HepG2 (cell line): ENCODE results near the gene SLC25A45. TPM values are rescaled to one million over a fixed set of nuclear protein-coding genes. Genes with fewer than 3 reads are reported as not detected.
A peak's percentile ranks its signal among the peaks of the same experiment; 100 is the strongest.

Source experiments
- DMTF1 ChIP-seq: sonication (generic); formaldehyde crosslinking; IDR thresholded peaks from 2 replicates; pipeline ENCODE4 v1.4.0; 2020; ENCODE audit warnings: mild to moderate bottlenecking, missing genetic modification reagents
- FLYWCH1 ChIP-seq: sonication (generic); formaldehyde crosslinking; IDR thresholded peaks from 2 replicates; pipeline ENCODE4 v1.8.1; 2023; ENCODE audit warnings: mild to moderate bottlenecking, missing genetic modification reagents
- GATAD1 ChIP-seq: IDR thresholded peaks from 2 replicates; pipeline ENCODE4 v1.6.1; 2016; ENCODE audit warnings: missing genetic modification reagents, missing compliant biosample characterization
- HNRNPH1 ChIP-seq: fragments of 200-400 bp; formaldehyde crosslinking; optimal IDR thresholded peaks from 2 replicates; pipeline ENCODE3; 2017; ENCODE audit warnings: mild to moderate bottlenecking, low read depth, low read length
- HNRNPK ChIP-seq: fragments of 200-400 bp; formaldehyde crosslinking; IDR thresholded peaks from 2 replicates; pipeline ENCODE4 v1.6.1; 2018; ENCODE audit warnings: low read length, low read depth, moderate library complexity, mild to moderate bottlenecking; ENCODE audit not compliant: poor library complexity, severe bottlenecking
- HNRNPL ChIP-seq: fragments of 200-400 bp; formaldehyde crosslinking; IDR thresholded peaks from 2 replicates; pipeline ENCODE4 v1.6.1; 2017; ENCODE audit warnings: mild to moderate bottlenecking, low read depth, low read length
- JUND ChIP-seq: sonication (generic); formaldehyde crosslinking; IDR thresholded peaks from 2 replicates; pipeline ENCODE4 v1.8.0; 2022; ENCODE audit warnings: mild to moderate bottlenecking, missing genetic modification reagents
- KAT7 ChIP-seq: IDR thresholded peaks from 2 replicates; pipeline ENCODE4 v1.6.1; 2018; ENCODE audit warnings: borderline replicate concordance, missing compliant biosample characterization
- PAX8 ChIP-seq: sonication (generic); formaldehyde crosslinking; IDR thresholded peaks from 2 replicates; pipeline ENCODE4 v1.8.0; 2022; ENCODE audit warnings: mild to moderate bottlenecking, missing genetic modification reagents, borderline replicate concordance
- POLR2A ChIP-seq, 2 experiments: IDR thresholded peaks; 2 replicates each; pipeline ENCODE4 v1.6.1; 2011; ENCODE audit warnings: low read depth in 2 of 2, low read length in 2 of 2, mild to moderate bottlenecking in 1 of 2, moderate library complexity in 1 of 2; ENCODE audit not compliant: insufficient read depth in 1 of 2
- RELA ChIP-seq: sonication (generic); formaldehyde crosslinking; IDR thresholded peaks from 2 replicates; pipeline ENCODE4 v1.4.0; 2020; ENCODE audit warnings: missing genetic modification reagents
- REST ChIP-seq, 2 experiments: IDR thresholded peaks; 2 replicates each; pipeline ENCODE4 v1.6.1; 2011 to 2012; ENCODE audit warnings: low read length in 2 of 2, borderline replicate concordance in 1 of 2, low read depth in 1 of 2, mild to moderate bottlenecking in 1 of 2, moderate library complexity in 1 of 2
- SALL2 ChIP-seq: sonication (generic); formaldehyde crosslinking; IDR thresholded peaks from 2 replicates; pipeline ENCODE4 v1.8.1; 2023; ENCODE audit warnings: mild to moderate bottlenecking, missing genetic modification reagents, inconsistent platforms
- STAT5B ChIP-seq: sonication (generic); formaldehyde crosslinking; IDR thresholded peaks from 2 replicates; pipeline ENCODE4 v1.4.0; 2020; ENCODE audit warnings: missing genetic modification reagents
- TAF15 ChIP-seq: fragments of 200-400 bp; formaldehyde crosslinking; IDR thresholded peaks from one replicate; pipeline ENCODE4 v1.6.1; 2018; ENCODE audit warnings: mild to moderate bottlenecking, low read depth, low read length; ENCODE audit not compliant: poor library complexity, severe bottlenecking
- ZBTB49 ChIP-seq: sonication (generic); formaldehyde crosslinking; IDR thresholded peaks from 2 replicates; pipeline ENCODE4 v1.4.0; 2020; ENCODE audit warnings: missing genetic modification reagents, borderline replicate concordance
- ZBTB7B ChIP-seq: sonication (generic); formaldehyde crosslinking; IDR thresholded peaks from 2 replicates; pipeline ENCODE4 v1.4.0; 2020; ENCODE audit warnings: missing genetic modification reagents
- ZMYM2 ChIP-seq: sonication (generic); formaldehyde crosslinking; IDR thresholded peaks from 2 replicates; pipeline ENCODE4 v1.8.0; 2022; ENCODE audit warnings: mild to moderate bottlenecking, missing genetic modification reagents
- ZNF143 ChIP-seq: sonication (generic); formaldehyde crosslinking; IDR thresholded peaks from 2 replicates; pipeline ENCODE4 v1.4.0; 2020; ENCODE audit warnings: missing genetic modification reagents
- ZNF367 ChIP-seq: sonication (generic); formaldehyde crosslinking; IDR thresholded peaks from 2 replicates; pipeline ENCODE4 v1.4.0; 2020; ENCODE audit warnings: missing genetic modification reagents, borderline replicate concordance
- ZNF766 ChIP-seq: sonication (generic); formaldehyde crosslinking; IDR thresholded peaks from 2 replicates; pipeline ENCODE4 v1.5.0; 2020; ENCODE audit warnings: missing genetic modification reagents, borderline replicate concordance
- ZNF790 ChIP-seq: sonication (generic); formaldehyde crosslinking; IDR thresholded peaks from 2 replicates; pipeline ENCODE4 v1.8.0; 2022; ENCODE audit warnings: missing genetic modification reagents, mild to moderate bottlenecking, borderline replicate concordance
- ZNF883 ChIP-seq: sonication (generic); formaldehyde crosslinking; IDR thresholded peaks from 2 replicates; pipeline ENCODE4 v1.5.1; 2020; ENCODE audit warnings: mild to moderate bottlenecking, missing genetic modification reagents; ENCODE audit errors: not compliant biosample characterization
- polyA plus RNA-seq, 8 experiments: library from polyadenylated mRNA; depleted of rRNA in 3 of 8; stranded (reverse) in 7 of 8; unstranded in 1 of 8; fragments of >200 nt; fragmentation: Illumina TruSeq in 4 of 8; extraction: Trizol in 4 of 8; gene quantifications; 2 replicates each; pipeline versions ENCODE4 v1.2.1 to v1.2.3, GENCODE V29; 2011 to 2016; ENCODE audit warnings: low read depth in 4 of 8, missing spikeins in 1 of 8, mixed read lengths in 1 of 8; ENCODE audit not compliant: insufficient read depth in 1 of 8
- total RNA-seq, 5 experiments: library from RNA; depleted of rRNA; stranded (reverse); fragments of >200 nt; fragmentation: Illumina TruSeq; extraction: Trizol; gene quantifications; 2 replicates each; pipeline ENCODE4 v1.2.3, GENCODE V29; 2016; ENCODE audit warnings: low read depth in 1 of 5

The SLC25A45 gene
- total and polyA plus RNA-seq, 2 of the 13 experiments (the other 11 are each of a cell fraction or from before 2014, with no cell fraction given): 1.2 to 3.4 TPM

GRCh38 chr11:65418431-65418680 lies 35.9 kb upstream of the SLC25A45 start (continued):
- TF ChIP-seq ZNF883 (CRISPR knock-in tag) (no peak), ZNF143 (0 out of 2 replicates have a peak, but pooled peaks have one; percentile 26), REST (IDR thresholded peaks at IDR 0.05; ENCODE audit: borderline replicate concordance in 1 of 2, low read depth in 1 of 2, low read length in 2 of 2) (no peak), TAF15 (peak; percentile 53), HNRNPK (peak; percentile 69), ZNF766 (CRISPR knock-in tag) (0 out of 2 replicates have a peak, but pooled peaks have one; percentile 45), HNRNPH1 (peak; percentile 92), ZBTB7B (0 out of 2 replicates have a peak, but pooled peaks have one; percentile 10), JUND (CRISPR knock-in tag) (no peak), SALL2 (CRISPR knock-in tag) (peak; percentile 76; the same call in 1 of the 2 replicates), PAX8 (CRISPR knock-in tag) (no peak), KAT7 (CRISPR knock-in tag) (0 out of 2 replicates have a peak, but pooled peaks have one; percentile 15), ZBTB49 (CRISPR knock-in tag) (0 out of 2 replicates have a peak, but pooled peaks have one; percentile 62), STAT5B (no peak), DMTF1 (0 out of 2 replicates have a peak, but pooled peaks have one; percentile 64), ZMYM2 (CRISPR knock-in tag) (no peak), POLR2A (IDR thresholded peaks at IDR 0.05; ENCODE audit: insufficient read depth in 1 of 2, low read depth in 2 of 2, low read length in 2 of 2) (peak in 1 of 2 experiments; percentile 72; a peak in 2 of 4 replicates), ZNF790 (CRISPR knock-in tag) (0 out of 2 replicates have a peak, but pooled peaks have one; percentile 55), FLYWCH1 (CRISPR knock-in tag) (no peak), GATAD1 (no peak), ZNF367 (no peak), HNRNPL (peak; percentile 64; the same call in 1 of the 2 replicates), RELA (CRISPR knock-in tag) (0 out of 2 replicates have a peak, but pooled peaks have one; percentile 47)
